HG02970 (cell line): Measurements from ENCODE around the gene ARHGAP23.
"Not testable (repeated sequence)": the region's sequence is repeated elsewhere in the genome, so short reads cannot be mapped to it uniquely, and the experiment has no call there.

ENCODE experiments used
- ATAC-seq: cut with Tn5 transposase; IDR thresholded peaks from one replicate; pipeline ENCODE4 v1.9.1; 2021; ENCODE audit warnings: mild to moderate bottlenecking, moderate library complexity, moderate number of reproducible peaks; ENCODE audit not compliant: unreplicated experiment, low FRiP score

Gene ARHGAP23

GRCh38 chr17:38508954-38509771 is 80.9 kb downstream of the ARHGAP23 start:
- no peak for ATAC-seq

- no peak for ATAC-seq
Measured at GRCh38 chr17:38509772-38510420, 81.6 kb downstream of the ARHGAP23 start.

GRCh38 chr17:38510421-38511149 is 82.3 kb downstream of the ARHGAP23 start:
- no peak for ATAC-seq

GRCh38 chr17:38511150-38512108 is 83.2 kb downstream of the ARHGAP23 start:
- no peak for ATAC-seq

- no peak for ATAC-seq
Measured at GRCh38 chr17:38512473-38513058, 84.3 kb downstream of the ARHGAP23 start.

- not testable (repeated sequence) for ATAC-seq
Measured at GRCh38 chr17:38526526-38526925, 98.3 kb downstream of the ARHGAP23 start.

- ATAC-seq: not testable (repeated sequence)
Measured at GRCh38 chr17:38528141-38528540, 99.9 kb downstream of the ARHGAP23 start.

GRCh38 chr17:38530856-38531255 is 102.6 kb downstream of the ARHGAP23 start:
- not testable (repeated sequence) for ATAC-seq

GRCh38 chr17:38531761-38532160 is 103.5 kb downstream of the ARHGAP23 start:
- ATAC-seq: not testable (repeated sequence)

- ATAC-seq: no peak
Measured at GRCh38 chr17:38532451-38532850, 104.2 kb downstream of the ARHGAP23 start.

- no peak for ATAC-seq
Measured at GRCh38 chr17:38533241-38533640, 105.0 kb downstream of the ARHGAP23 start.

GRCh38 chr17:38533866-38534497 is 105.7 kb downstream of the ARHGAP23 start:
- ATAC-seq: no peak

GRCh38 chr17:38534498-38534885 is 106.2 kb downstream of the ARHGAP23 start:
- no peak for ATAC-seq

GRCh38 chr17:38535886-38536285 is 107.6 kb downstream of the ARHGAP23 start:
- ATAC-seq: no peak

GRCh38 chr17:38536661-38537060 is 108.4 kb downstream of the ARHGAP23 start:
- ATAC-seq: no peak

- no peak for ATAC-seq
Measured at GRCh38 chr17:38538906-38539305, 110.6 kb downstream of the ARHGAP23 start.

GRCh38 chr17:38539386-38539785 is 111.1 kb downstream of the ARHGAP23 start:
- ATAC-seq: no peak

- ATAC-seq: no peak
Measured at GRCh38 chr17:38540514-38541045, 112.3 kb downstream of the ARHGAP23 start.

- no peak for ATAC-seq
Measured at GRCh38 chr17:38541281-38541680, 113.0 kb downstream of the ARHGAP23 start.
